A673 (cell line): ENCODE data around the gene MC3R. TPM values are rescaled to one million over a fixed set of nuclear protein-coding genes. Genes with fewer than 3 reads are reported as not detected.

ENCODE experiments used
- BruUV-seq: library from RNA; stranded (reverse); fragments of 400-500 nt; replicated peaks from 2 replicates; lab custom pipeline; 2021; lab: Mats Ljungman, UMichigan
- CTCF ChIA-PET: fragments of 300-600 bp; sonication (Branson Sonifier 250); formaldehyde crosslinking; loops from one replicate; lab custom pipeline; 2022; ENCODE audit warnings: antibody characterized with exemption; lab: Charles Lee
- POLR2A ChIA-PET: fragments of 300-600 bp; sonication (Branson Sonifier 250); formaldehyde crosslinking; loops from one replicate; lab custom pipeline; 2022; ENCODE audit warnings: antibody characterized with exemption; ENCODE audit not compliant: low non-redundant PET; lab: Charles Lee
- DNase-seq: peaks from one replicate; pipeline ENCODE4 v3.0.0-alpha.2; 2015; ENCODE audit warnings: low spot score
- H3K27ac ChIP-seq: fragments of 200-600 bp; sonication (generic); 2 replicates; pipeline ENCODE4 v1.5.1; 2016; ENCODE audit warnings: mixed run types, low read depth, mild to moderate bottlenecking, mixed read lengths, antibody characterized with exemption, low read length; ENCODE audit not compliant: poor library complexity, severe bottlenecking
- H3K27me3 ChIP-seq: fragments of 200-600 bp; sonication (generic); replicated peaks from 2 replicates; pipeline ENCODE4 v1.6.1; 2017; ENCODE audit warnings: mixed run types, low read depth, mild to moderate bottlenecking, mixed read lengths, antibody characterized with exemption, low read length; ENCODE audit not compliant: insufficient read depth, poor library complexity
- H3K36me3 ChIP-seq: fragments of 200-600 bp; sonication (generic); 2 replicates; pipeline ENCODE4 v1.6.1; 2016; ENCODE audit warnings: mixed run types, mild to moderate bottlenecking, mixed read lengths, antibody characterized with exemption, low read length; ENCODE audit not compliant: insufficient read depth, poor library complexity, severe bottlenecking
- H3K4me1 ChIP-seq: fragments of 200-600 bp; sonication (generic); 2 replicates; pipeline ENCODE4 v1.6.1; 2017; ENCODE audit warnings: mixed run types, mild to moderate bottlenecking, mixed read lengths, antibody characterized with exemption, low read length; ENCODE audit not compliant: insufficient read depth, poor library complexity, severe bottlenecking
- H3K4me3 ChIP-seq: fragments of 200-600 bp; sonication (generic); 2 replicates; pipeline ENCODE4 v1.5.1; 2016; ENCODE audit warnings: low read depth, mixed run types, mild to moderate bottlenecking, mixed read lengths, low read length; ENCODE audit not compliant: poor library complexity, severe bottlenecking
- H3K9me3 ChIP-seq: fragments of 200-600 bp; sonication (generic); 2 replicates; pipeline ENCODE4 v1.6.1; 2016; ENCODE audit warnings: mixed run types, low read depth, mild to moderate bottlenecking, mixed read lengths, antibody characterized with exemption, low read length; ENCODE audit not compliant: poor library complexity, severe bottlenecking
- CTCF ChIP-seq: fragments of 300-800, 200-600 bp; sonication (generic); conservative IDR thresholded peaks from 2 replicates; pipeline ENCODE4 v1.5.1; 2017; ENCODE audit warnings: low read depth, mild to moderate bottlenecking, antibody characterized with exemption, low read length, moderate library complexity, mixed read lengths
- EZH2 ChIP-seq: fragments of 200-600 bp; sonication (generic); IDR thresholded peaks from 2 replicates; pipeline ENCODE4 v1.6.1; 2017; ENCODE audit warnings: borderline replicate concordance, low read depth, mild to moderate bottlenecking, mixed read lengths, antibody characterized with exemption, low read length; ENCODE audit not compliant: poor library complexity, severe bottlenecking
- intact Hi-C: fragments of 100-400 bp; cut with micrococcal nuclease; formaldehyde crosslinking; loops from one replicate; pipeline ENCODE4 v1.10.0; 2022; ENCODE audit not compliant: unreplicated experiment
- total RNA-seq: library from RNA; stranded (reverse); gene quantifications from 2 replicates; pipeline ENCODE4 v1.2.3, GENCODE V29; 2021

The MC3R gene
- total RNA-seq, 1 experiment from 2014 or later, result not detected

- TF ChIP-seq EZH2 (no peak), CTCF (no peak)
- Histone ChIP-seq H3K4me1 (no peaks in the 10 kb centered on the region), H3K27me3 (peaks cover 45% of the 10 kb centered on the region), H3K4me3 (no peak overlapping the region), H3K9me3 (no peaks in the 10 kb centered on the region), H3K27ac (no peak overlapping the region), H3K36me3 (no peaks in the 10 kb centered on the region)
- ChIA-PET POLR2A (no interaction called here), CTCF (no interaction called here)
- DNase-seq, result no peak
- intact Hi-C loops, result loop anchor here (2.0 to 10.0 kb wide), 4 partner anchors 63 to 1568 kb away; no protein-coding TSS in a partner anchor
- BruUV-seq, result no TSS peak
Observed at GRCh38 chr20:56249956-56250355, 1.4 kb downstream of the MC3R start.

DNA sequence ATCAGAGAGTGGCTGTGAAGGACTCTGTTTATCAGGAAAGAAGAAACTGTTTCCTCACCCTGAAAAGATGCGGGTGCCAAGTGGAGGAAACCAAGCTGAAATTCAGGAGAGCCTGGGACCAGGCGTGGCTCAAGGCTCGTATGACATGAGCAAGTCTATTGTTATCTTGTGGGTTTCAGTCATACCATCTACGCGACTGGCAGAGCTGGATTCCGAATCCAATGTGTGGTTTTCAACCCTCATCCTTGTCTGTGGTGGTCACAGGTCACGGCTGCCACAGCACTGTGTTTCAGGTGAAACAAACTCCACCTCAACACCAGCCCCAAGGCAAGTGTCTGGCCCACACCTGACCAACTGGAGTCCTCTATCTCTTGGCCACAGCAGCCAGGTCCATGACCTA lies 9.1 kb downstream of the MC3R start:
- no peaks in the 10 kb centered on the region for H3K9me3 ChIP-seq
- TF ChIP-seq CTCF (no peak), EZH2 (no peak)
- no peak overlapping the region for H3K27ac ChIP-seq
- POLR2A ChIA-PET, result no interaction called here
- intact Hi-C loops, result loop anchor here (10.0 kb wide), 1 partner anchor 843 kb away; no protein-coding TSS in a partner anchor
- CTCF ChIA-PET, result no interaction called here
- H3K4me3 ChIP-seq, result no peak overlapping the region
- no peaks in the 10 kb centered on the region for H3K4me1 ChIP-seq
- peaks cover 37% of the 10 kb centered on the region for H3K27me3 ChIP-seq
- no peak for DNase-seq
- no TSS peak for BruUV-seq
- H3K36me3 ChIP-seq, result no peaks in the 10 kb centered on the region

- Histone ChIP-seq H3K4me3 (no peak overlapping the region), H3K27me3 (peaks cover 35% of the 10 kb centered on the region), H3K4me1 (no peaks in the 10 kb centered on the region), H3K9me3 (no peaks in the 10 kb centered on the region), H3K36me3 (no peaks in the 10 kb centered on the region), H3K27ac (no peak overlapping the region)
- no peak for TF ChIP-seq CTCF
- TF ChIP-seq EZH2, result no peak
- intact Hi-C loops, result loop anchor here (10.0 kb wide), 1 partner anchor 845 kb away; no protein-coding TSS in a partner anchor
- POLR2A ChIA-PET, result no interaction called here
- DNase-seq, result no peak
- no TSS peak for BruUV-seq
- CTCF ChIA-PET, result no interaction called here
Observed at GRCh38 chr20:56259948-56260347, 11.4 kb downstream of the MC3R start.
